ENCODE results near the gene MTERF2. TPM values are rescaled to one million over a fixed set of nuclear protein-coding genes. Genes with fewer than 3 reads are reported as not detected.

The MTERF2 gene
- total and polyA plus RNA-seq, 4 donors: 6.4 to 18.9 (median 13.7) TPM

DNA sequence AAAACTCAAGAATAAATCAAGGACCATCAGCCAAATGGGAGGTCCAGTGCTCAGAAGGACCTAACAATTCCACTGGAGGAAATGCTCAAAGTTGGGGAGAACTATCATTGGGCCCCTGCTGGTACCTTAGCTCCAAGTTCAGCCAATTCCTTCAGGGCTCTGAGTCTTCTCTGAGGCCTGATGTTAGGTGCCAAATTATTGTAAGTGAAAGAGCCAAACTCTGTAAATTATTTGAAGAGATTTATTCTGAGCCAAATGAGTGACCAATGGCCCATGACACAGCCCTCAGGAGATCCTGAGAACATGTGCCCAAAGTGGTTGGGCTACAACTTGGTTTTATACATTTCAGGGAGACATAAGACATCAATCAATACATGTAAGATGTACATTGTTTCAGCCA, 39.5 kb downstream of the MTERF2 start:
- DNase-seq (ENCODE audit: low spot score): no peak
- Histone ChIP-seq H3K9me3 (ENCODE audit: control insufficient read depth in 4 of 4, low read length in 3 of 4) (peaks cover 0 to 2% (median 0%) of the 10 kb centered on the region in 4 donors), H3K9ac (ENCODE audit: low read depth in 1 of 2, low read length in 2 of 2) (no peak overlapping the region), H3K27ac (ENCODE audit: low read depth in 1 of 2, low read length in 2 of 2) (no peak overlapping the region), H3K4me3 (ENCODE audit: low read depth in 1 of 3, low read length in 3 of 3) (no peak overlapping the region), H3K36me3 (ENCODE audit: control insufficient read depth in 4 of 4, insufficient read depth in 3 of 4, low read depth in 1 of 4, low read length in 3 of 4) (no peaks in the 10 kb centered on the region), H3K27me3 (ENCODE audit: control insufficient read depth in 4 of 4, insufficient read depth in 4 of 4, low read length in 3 of 4) (no peaks in the 10 kb centered on the region), H3K4me1 (ENCODE audit: control insufficient read depth in 4 of 4, insufficient read depth in 4 of 4, low read length in 3 of 4) (no peaks in the 10 kb centered on the region)
- TF ChIP-seq SP1 (IDR thresholded peaks at IDR 0.05) (no peak), FOXA1 (IDR thresholded peaks at IDR 0.05) (no peak), RXRA (IDR thresholded peaks at IDR 0.05) (no peak), RAD21 (IDR thresholded peaks at IDR 0.05) (no peak), JUND (IDR thresholded peaks at IDR 0.05) (no peak), EGR1 (IDR thresholded peaks at IDR 0.05; ENCODE audit: low read depth in 2 of 2) (no peak), NR2F2 (IDR thresholded peaks at IDR 0.05) (no peak), HNF4A (conservative IDR thresholded peaks at IDR 0.05) (no peak), TAF1 (conservative IDR thresholded peaks at IDR 0.05) (no peak), FOXA2 (IDR thresholded peaks at IDR 0.05) (no peak), HNF4G (IDR thresholded peaks at IDR 0.05) (no peak), YY1 (IDR thresholded peaks at IDR 0.05) (no peak), GABPA (IDR thresholded peaks at IDR 0.05 in 1 of 2, conservative IDR thresholded peaks at IDR 0.05 in 1 of 2) (no peak)
- TF ChIP-seq, protein P1, sequence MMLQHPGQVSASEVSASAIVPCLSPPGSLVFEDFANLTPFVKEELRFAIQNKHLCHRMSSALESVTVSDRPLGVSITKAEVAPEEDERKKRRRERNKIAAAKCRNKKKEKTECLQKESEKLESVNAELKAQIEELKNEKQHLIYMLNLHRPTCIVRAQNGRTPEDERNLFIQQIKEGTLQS (IDR thresholded peaks at IDR 0.05): no peak
- TF ChIP-seq, protein P2, sequence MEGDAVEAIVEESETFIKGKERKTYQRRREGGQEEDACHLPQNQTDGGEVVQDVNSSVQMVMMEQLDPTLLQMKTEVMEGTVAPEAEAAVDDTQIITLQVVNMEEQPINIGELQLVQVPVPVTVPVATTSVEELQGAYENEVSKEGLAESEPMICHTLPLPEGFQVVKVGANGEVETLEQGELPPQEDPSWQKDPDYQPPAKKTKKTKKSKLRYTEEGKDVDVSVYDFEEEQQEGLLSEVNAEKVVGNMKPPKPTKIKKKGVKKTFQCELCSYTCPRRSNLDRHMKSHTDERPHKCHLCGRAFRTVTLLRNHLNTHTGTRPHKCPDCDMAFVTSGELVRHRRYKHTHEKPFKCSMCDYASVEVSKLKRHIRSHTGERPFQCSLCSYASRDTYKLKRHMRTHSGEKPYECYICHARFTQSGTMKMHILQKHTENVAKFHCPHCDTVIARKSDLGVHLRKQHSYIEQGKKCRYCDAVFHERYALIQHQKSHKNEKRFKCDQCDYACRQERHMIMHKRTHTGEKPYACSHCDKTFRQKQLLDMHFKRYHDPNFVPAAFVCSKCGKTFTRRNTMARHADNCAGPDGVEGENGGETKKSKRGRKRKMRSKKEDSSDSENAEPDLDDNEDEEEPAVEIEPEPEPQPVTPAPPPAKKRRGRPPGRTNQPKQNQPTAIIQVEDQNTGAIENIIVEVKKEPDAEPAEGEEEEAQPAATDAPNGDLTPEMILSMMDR (IDR thresholded peaks at IDR 0.05; ENCODE audit: low read depth, low read length, missing input control): no peak
- TF ChIP-seq, protein P3, sequence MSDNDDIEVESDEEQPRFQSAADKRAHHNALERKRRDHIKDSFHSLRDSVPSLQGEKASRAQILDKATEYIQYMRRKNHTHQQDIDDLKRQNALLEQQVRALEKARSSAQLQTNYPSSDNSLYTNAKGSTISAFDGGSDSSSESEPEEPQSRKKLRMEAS (IDR thresholded peaks at IDR 0.05): no peak
- TF ChIP-seq, protein P4, sequence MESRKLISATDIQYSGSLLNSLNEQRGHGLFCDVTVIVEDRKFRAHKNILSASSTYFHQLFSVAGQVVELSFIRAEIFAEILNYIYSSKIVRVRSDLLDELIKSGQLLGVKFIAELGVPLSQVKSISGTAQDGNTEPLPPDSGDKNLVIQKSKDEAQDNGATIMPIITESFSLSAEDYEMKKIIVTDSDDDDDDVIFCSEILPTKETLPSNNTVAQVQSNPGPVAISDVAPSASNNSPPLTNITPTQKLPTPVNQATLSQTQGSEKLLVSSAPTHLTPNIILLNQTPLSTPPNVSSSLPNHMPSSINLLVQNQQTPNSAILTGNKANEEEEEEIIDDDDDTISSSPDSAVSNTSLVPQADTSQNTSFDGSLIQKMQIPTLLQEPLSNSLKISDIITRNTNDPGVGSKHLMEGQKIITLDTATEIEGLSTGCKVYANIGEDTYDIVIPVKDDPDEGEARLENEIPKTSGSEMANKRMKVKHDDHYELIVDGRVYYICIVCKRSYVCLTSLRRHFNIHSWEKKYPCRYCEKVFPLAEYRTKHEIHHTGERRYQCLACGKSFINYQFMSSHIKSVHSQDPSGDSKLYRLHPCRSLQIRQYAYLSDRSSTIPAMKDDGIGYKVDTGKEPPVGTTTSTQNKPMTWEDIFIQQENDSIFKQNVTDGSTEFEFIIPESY (IDR thresholded peaks at IDR 0.05): no peak
- TF ChIP-seq, protein P5, sequence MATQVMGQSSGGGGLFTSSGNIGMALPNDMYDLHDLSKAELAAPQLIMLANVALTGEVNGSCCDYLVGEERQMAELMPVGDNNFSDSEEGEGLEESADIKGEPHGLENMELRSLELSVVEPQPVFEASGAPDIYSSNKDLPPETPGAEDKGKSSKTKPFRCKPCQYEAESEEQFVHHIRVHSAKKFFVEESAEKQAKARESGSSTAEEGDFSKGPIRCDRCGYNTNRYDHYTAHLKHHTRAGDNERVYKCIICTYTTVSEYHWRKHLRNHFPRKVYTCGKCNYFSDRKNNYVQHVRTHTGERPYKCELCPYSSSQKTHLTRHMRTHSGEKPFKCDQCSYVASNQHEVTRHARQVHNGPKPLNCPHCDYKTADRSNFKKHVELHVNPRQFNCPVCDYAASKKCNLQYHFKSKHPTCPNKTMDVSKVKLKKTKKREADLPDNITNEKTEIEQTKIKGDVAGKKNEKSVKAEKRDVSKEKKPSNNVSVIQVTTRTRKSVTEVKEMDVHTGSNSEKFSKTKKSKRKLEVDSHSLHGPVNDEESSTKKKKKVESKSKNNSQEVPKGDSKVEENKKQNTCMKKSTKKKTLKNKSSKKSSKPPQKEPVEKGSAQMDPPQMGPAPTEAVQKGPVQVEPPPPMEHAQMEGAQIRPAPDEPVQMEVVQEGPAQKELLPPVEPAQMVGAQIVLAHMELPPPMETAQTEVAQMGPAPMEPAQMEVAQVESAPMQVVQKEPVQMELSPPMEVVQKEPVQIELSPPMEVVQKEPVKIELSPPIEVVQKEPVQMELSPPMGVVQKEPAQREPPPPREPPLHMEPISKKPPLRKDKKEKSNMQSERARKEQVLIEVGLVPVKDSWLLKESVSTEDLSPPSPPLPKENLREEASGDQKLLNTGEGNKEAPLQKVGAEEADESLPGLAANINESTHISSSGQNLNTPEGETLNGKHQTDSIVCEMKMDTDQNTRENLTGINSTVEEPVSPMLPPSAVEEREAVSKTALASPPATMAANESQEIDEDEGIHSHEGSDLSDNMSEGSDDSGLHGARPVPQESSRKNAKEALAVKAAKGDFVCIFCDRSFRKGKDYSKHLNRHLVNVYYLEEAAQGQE (IDR thresholded peaks at IDR 0.05): no peak

All from liver (tissue), 9 donors.